Immature natural killer cell (primary cell): ENCODE measurements around the gene AQP12B. TPM values are rescaled to one million over a fixed set of nuclear protein-coding genes. Genes with fewer than 3 reads are reported as not detected.

ENCODE experiments used
- DNase-seq, 3 donors: peaks; one replicate each; pipeline ENCODE4 v3.0.0; 2022; ENCODE audit warnings: mixed read lengths in 1 of 3
- H3K27ac Mint-ChIP-seq, 6 donors: one replicate each; pipeline ENCODE4 v1.8.0; 2020; ENCODE audit warnings: mixed read lengths in 6 of 6, mild to moderate bottlenecking in 5 of 6, inconsistent platforms in 4 of 6, moderate library complexity in 3 of 6
- H3K27me3 Mint-ChIP-seq, 3 donors: one replicate each; pipeline ENCODE4 v1.8.0; 2020 to 2021; ENCODE audit warnings: low read depth in 3 of 3, mild to moderate bottlenecking in 3 of 3, mixed read lengths in 3 of 3, moderate library complexity in 3 of 3, inconsistent platforms in 1 of 3
- H3K36me3 Mint-ChIP-seq, 3 donors: one replicate each; pipeline ENCODE4 v1.8.0; 2020; ENCODE audit warnings: mixed read lengths in 3 of 3, inconsistent platforms in 2 of 3, mild to moderate bottlenecking in 2 of 3
- H3K4me1 Mint-ChIP-seq, 2 donors: one replicate each; pipeline ENCODE4 v1.8.0; 2020; ENCODE audit warnings: inconsistent platforms in 2 of 2, mild to moderate bottlenecking in 2 of 2, mixed read lengths in 2 of 2, moderate library complexity in 1 of 2
- H3K4me3 Mint-ChIP-seq, 5 donors: one replicate each; pipeline ENCODE4 v1.8.0; 2020; ENCODE audit warnings: mild to moderate bottlenecking in 5 of 5, mixed read lengths in 5 of 5, inconsistent platforms in 3 of 5, moderate library complexity in 3 of 5
- H3K9me3 Mint-ChIP-seq, 6 donors: one replicate each; pipeline ENCODE4 v1.8.0; 2020; ENCODE audit warnings: mild to moderate bottlenecking in 6 of 6, mixed read lengths in 6 of 6, inconsistent platforms in 4 of 6, moderate library complexity in 3 of 6
- polyA plus RNA-seq, 3 donors: library from polyadenylated mRNA; unstranded; fragments of 300-500 nt; fragmentation: Illumina TruSeq; gene quantifications; one replicate each; pipeline ENCODE4 v1.2.3, GENCODE V29; 2021

AQP12B gene
- polyA plus RNA-seq, 3 donors from 2014 or later: not detected

DNA sequence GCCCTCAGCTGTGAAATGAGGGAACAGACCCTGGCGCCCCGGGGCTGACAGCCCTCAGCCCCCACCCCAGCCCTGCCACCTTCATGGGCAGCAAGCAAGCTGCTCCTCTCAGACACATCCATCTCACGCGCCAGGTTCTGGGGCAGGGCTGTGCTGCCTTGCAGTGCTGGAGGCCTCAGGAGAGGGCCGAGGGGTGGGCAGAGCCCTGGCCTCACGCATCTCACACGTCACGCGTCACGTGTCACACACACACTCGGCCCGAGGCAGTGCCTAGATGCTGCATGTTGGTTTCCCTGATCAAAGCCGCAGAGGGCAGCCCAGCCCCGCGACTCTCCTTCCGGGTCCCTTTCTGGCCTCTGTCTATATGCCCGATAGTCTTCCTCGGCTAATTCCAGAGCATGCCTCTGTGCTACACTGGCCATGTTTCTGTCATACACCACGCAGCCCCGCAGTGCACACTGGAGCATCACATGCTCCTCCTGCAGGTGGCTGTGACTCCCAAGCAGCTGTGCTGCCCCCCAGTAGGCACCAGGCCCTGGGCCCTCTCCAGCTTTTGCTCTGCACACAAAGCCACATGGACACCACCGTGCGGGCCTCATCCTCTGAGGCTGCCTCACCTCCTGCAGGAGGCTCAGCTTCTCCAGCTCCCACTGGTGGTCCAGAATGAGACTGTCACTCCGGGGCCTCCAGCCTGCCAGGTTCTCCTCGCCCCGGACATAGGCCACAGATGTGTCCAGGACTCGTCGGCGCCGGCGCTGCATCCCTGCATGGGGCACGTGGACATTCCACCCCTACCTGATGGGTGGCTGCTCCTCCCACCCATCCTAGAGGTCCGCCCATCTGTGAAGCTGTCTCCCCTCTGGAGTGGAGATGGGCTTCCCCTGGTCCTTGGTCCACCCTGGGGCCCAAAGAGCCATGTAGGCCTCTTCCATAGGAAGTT lies 40.4 kb upstream of the AQP12B start:
- DNase-seq: no peak
- Mint-ChIP-seq H3K27me3 (peaks cover 0 to 1% (median 1%) of the 10 kb centered on the region in 3 donors), H3K9me3 (no peaks in the 10 kb centered on the region), H3K36me3 (no peaks in the 10 kb centered on the region), H3K4me1 (no peaks in the 10 kb centered on the region), H3K27ac (no peak overlapping the region), H3K4me3 (no peak overlapping the region)

DNA sequence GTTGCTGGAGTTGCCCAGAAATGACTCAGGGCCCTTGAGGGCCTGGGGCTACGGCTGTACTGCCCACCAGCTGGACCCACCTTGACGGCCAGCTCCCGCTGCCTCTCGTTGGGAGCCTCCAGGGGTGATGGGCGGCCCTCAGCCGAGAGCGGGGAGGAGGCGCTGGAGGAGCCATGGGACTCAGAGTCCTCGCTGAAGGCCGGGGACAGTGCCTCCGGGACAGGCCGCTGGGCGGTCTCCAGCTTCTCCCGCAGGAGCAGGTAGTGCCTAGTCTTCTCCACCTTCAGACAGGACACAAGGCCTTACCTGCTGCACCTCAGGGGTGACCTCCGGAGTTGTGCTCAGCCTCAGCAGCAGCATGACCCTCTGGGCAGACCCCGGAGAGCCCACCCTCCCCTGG lies 39.7 kb upstream of the AQP12B start:
- no peaks in the 10 kb centered on the region for H3K9me3 Mint-ChIP-seq
- H3K27ac Mint-ChIP-seq: no peak overlapping the region
- H3K36me3 Mint-ChIP-seq: no peaks in the 10 kb centered on the region
- DNase-seq: no peak
- peaks cover 0 to 1% (median 1%) of the 10 kb centered on the region in 3 donors for H3K27me3 Mint-ChIP-seq
- no peak overlapping the region for H3K4me3 Mint-ChIP-seq
- no peaks in the 10 kb centered on the region for H3K4me1 Mint-ChIP-seq

DNA sequence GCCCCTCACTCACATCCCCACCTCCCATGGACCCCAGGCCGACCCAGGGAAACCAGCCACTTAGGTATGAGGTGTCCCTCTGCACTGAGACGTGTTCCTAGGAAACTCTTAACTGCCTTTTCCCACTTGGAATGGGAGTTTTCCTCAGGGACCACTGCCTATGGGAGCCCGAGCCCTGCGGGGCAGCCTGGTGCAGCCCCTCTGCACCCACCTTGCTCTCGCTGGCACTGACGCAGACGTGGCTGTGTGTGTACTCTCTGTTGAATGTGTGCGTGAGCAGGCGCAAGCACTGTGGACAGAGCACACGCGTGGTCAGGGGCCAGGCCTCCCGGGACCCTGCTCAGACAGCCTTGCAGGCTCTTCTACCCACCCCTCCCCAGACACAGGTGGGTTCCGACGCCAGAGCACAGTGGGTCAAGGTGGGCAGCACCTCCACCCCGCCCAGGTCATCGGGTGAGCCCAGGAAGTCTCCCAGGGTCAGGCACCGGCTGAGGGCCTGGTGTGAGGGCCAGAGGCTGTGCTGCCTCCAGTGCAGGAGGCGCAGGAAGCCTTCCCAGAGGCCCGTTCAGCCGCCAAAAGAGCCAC lies 39.0 kb upstream of the AQP12B start:
- H3K36me3 Mint-ChIP-seq: no peaks in the 10 kb centered on the region
- no peak overlapping the region for H3K4me3 Mint-ChIP-seq
- DNase-seq: no peak
- H3K27me3 Mint-ChIP-seq: peaks cover 0 to 1% (median 1%) of the 10 kb centered on the region in 3 donors
- no peaks in the 10 kb centered on the region for H3K9me3 Mint-ChIP-seq
- H3K4me1 Mint-ChIP-seq: no peaks in the 10 kb centered on the region
- H3K27ac Mint-ChIP-seq: no peak overlapping the region

DNA sequence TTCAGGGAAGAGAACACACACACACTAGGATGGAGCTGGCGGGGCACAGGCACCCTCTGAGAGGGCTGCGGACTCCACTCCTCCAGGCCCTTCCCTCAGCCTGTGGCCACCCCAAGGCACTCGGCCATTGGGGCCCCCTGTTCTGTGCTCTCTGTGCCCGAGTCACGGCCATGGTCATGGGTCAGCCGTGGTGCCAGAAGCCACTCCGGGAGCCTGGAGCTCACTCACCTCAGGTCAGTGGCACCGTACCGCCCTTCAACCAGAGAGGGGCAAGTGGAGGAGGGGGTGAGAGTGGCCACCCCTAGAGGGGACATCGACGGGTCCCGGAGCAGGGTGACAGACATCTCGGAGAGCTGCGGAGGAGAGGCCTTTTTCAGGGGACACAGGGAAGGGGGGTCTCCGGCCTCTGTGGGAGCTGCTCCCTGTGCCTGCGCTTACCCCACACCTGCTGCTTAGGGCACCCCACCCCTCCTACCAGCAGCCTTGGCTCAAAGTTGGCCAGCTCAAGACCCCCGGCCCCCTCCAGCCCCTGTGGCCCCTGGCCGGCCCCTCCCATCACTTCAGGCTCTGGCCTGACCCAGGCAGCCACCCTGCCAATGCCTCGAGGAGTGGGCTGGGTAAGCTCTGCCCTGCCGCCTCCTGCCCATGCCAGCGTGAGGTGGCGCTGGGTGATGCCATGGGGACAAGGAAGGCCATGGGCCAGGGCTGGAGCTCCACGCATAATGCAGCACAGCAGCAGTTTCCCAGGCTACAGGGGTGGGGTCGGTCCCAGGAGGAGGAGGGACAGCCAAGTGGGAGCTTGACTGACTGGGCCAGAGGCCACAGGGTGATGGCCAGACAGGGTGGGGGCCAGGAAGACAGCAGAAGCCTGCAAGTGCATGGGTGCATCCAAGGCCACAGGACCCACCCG lies 38.3 kb upstream of the AQP12B start:
- H3K27me3 Mint-ChIP-seq: peaks cover 0 to 1% (median 1%) of the 10 kb centered on the region in 3 donors
- H3K4me1 Mint-ChIP-seq: no peaks in the 10 kb centered on the region
- no peak for DNase-seq
- H3K4me3 Mint-ChIP-seq: no peak overlapping the region
- H3K36me3 Mint-ChIP-seq: no peaks in the 10 kb centered on the region
- no peak overlapping the region for H3K27ac Mint-ChIP-seq
- H3K9me3 Mint-ChIP-seq: no peaks in the 10 kb centered on the region

DNA sequence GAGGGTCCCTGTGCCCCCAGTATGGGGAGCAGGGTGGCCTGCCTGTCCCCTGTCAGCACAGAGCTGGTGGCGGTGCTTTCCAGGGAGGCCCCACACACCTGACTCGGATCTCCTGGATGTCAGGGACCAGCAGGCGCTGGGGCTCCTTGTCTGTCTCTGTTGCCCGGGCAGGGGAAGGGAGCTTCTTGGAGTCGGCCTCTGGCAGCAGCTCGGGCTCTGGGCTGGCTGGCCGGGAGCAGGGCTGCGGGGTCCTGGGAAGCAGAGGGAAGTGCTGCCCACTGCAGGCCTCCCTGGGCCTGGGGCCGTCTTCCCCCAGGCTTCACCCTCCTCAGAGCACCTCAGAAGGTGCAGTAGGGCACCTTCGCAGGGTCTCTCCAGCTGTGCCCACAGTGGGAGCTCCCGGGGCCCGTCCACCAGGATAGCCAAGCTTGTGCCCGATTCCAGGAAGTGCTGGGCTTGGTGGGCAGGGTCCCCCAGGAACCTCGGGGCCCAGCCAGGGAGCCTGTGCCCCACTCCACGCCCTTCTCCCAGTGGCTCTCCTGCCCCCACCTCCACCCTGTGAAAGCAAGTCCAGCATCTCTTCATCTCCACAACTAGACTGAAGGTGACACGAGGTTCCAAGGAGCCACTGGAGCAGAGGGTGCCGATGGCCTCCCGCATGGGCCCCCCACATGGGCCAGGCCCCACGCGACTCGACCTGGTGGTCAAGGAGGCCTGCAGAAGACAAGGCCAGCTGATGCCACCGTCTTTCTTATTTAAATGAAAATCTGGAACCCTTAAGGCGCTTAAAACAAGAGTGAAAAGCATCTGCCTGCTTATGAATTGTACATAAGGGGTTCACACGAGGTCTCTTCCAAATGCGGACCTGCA lies 37.2 kb upstream of the AQP12B start:
- DNase-seq: no peak
- Mint-ChIP-seq H3K4me3 (no peak overlapping the region), H3K4me1 (no peaks in the 10 kb centered on the region), H3K27ac (no peak overlapping the region), H3K36me3 (no peaks in the 10 kb centered on the region), H3K27me3 (peaks cover 0 to 1% (median 1%) of the 10 kb centered on the region in 3 donors), H3K9me3 (no peaks in the 10 kb centered on the region)

DNA sequence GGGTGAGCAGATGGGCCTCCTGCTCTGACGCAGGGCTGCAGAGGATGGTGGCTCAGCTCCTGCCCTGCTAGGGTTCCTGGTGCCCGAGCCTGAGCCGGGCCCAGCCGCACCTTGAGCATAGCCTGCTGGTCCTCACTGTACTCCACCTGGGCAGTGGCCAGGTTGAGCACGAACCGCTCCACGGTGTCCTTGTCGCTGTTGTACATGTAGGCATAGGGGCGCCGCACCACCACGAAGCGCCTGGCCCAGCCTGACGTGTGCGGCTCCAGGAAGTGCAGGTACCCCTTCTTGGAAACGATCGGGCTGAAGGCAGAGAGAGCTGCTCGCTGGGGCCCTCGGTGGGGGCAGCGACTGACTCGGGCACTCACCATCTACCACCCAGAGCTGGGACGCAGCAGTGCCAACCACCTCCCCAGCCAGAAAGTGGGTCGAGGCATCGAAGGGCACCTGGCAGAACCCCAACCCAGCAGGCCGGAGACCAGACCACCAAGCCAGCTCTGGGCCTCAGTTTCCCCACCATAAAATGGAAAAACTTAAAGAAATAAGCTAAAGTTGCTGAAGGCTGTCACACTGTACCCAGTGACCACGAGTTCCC lies 36.3 kb upstream of the AQP12B start:
- Mint-ChIP-seq H3K36me3 (no peaks in the 10 kb centered on the region), H3K27ac (no peak overlapping the region), H3K27me3 (peaks cover 0 to 1% (median 1%) of the 10 kb centered on the region in 3 donors), H3K4me1 (no peaks in the 10 kb centered on the region), H3K9me3 (no peaks in the 10 kb centered on the region), H3K4me3 (no peak overlapping the region)
- no peak for DNase-seq

DNA sequence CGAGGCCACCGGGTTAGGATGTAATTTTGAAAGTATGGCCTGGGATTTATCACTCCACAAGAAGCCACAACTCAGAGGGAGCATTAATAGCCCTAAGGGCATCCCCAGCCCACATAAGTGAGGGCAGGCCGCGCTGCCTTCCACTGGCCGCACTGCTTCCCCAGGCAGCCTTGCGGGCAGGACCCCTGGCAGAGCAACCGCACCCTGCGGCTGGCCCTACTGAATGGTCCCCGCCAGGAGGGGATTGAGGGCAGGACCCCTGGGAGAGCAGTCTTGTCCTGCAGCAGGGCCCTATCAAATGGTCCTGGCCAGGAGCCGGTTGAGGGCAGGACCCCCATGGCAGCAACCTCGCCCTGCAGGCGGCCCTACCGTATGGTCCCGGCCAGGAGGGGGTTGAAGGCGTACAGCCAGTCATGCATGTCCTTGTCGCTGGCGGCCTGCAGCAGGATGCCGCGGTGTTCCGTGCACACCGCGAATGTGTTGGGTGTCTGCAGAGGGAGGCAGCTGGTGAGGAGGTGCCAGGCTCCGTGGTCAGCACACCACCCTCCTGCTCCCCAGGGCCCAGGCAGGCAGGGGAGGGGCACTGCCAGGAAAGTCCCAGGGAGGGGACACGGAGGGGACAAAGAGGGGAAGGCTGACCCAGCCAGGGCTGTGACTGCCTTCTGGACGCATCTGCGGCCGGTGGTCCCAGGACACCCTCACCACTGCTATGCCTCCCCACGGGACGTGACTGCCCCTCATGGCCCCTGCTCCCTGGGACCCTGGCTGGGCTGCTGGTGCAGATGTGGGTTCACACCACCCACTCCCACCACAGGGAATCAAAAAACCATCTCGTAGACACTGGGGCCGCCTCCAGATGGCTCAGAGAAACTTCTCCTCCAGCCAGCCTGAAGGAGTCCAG lies 35.2 kb upstream of the AQP12B start:
- Mint-ChIP-seq H3K4me1 (no peaks in the 10 kb centered on the region), H3K4me3 (no peak overlapping the region), H3K27me3 (peaks cover 0 to 1% (median 1%) of the 10 kb centered on the region in 3 donors), H3K36me3 (no peaks in the 10 kb centered on the region), H3K9me3 (no peaks in the 10 kb centered on the region), H3K27ac (no peak overlapping the region)
- DNase-seq: no peak

DNA sequence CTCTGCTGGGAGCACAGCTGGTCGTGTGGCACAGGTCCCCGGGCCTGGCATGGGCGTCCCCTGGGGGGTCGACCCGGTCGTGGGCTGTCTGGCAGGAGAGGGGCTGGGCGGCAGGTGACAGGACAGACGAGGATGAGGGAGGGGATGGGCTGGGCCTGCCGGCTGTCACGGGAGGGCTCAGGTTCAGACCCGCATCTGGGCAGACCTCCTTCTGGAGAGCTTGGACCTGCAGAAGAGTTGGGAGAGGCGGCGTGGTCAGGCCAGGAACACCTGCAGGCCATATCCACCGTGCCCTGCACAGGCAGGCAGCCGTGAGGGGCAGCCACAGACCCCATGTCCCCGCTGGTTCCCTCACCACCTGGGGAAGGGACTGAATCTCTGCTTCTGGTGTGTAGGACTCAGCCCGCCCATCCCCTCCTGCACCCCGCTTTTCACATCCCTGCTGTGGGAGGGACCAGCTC lies 34.5 kb upstream of the AQP12B start:
- Mint-ChIP-seq H3K4me3 (no peak overlapping the region), H3K27ac (no peak overlapping the region), H3K4me1 (no peaks in the 10 kb centered on the region), H3K9me3 (no peaks in the 10 kb centered on the region), H3K36me3 (no peaks in the 10 kb centered on the region), H3K27me3 (peaks cover 0 to 1% (median 1%) of the 10 kb centered on the region in 3 donors)
- no peak for DNase-seq

DNA sequence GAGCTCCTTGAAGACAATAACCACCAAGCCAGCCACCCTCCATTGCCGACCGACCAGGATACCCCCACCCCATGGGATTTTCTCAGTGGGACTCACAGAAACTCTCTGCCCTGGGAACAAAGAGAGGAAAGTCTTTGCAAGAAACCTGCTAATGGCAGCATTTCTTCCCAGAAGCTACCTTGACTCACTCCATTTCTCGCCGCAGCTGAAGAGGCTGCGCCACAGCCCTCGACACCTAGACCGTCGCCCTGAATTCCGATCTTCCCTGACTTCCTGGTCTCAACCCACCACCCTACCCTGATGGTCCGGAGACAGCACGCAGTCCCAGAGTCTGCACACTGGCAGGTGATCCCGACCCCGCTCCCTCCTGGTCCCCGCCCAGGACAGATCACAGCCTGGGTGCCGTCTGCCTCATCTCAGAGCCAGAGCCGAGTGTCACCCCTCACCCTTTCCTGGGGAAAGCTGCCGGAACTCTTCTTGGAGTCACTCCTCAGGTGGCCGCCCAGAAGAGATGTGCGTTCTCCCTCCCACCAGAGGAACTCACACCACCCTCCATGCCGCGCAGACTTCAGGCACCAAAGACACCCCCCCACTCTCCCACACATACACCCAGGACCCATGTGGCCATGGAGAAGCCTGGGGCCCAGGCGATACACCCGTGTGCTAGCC lies 33.6 kb upstream of the AQP12B start:
- peaks cover 0 to 1% (median 0%) of the 10 kb centered on the region in 3 donors for H3K27me3 Mint-ChIP-seq
- H3K36me3 Mint-ChIP-seq: no peaks in the 10 kb centered on the region
- no peak for DNase-seq
- no peak overlapping the region for H3K27ac Mint-ChIP-seq
- no peaks in the 10 kb centered on the region for H3K9me3 Mint-ChIP-seq
- no peaks in the 10 kb centered on the region for H3K4me1 Mint-ChIP-seq
- H3K4me3 Mint-ChIP-seq: no peak overlapping the region

DNA sequence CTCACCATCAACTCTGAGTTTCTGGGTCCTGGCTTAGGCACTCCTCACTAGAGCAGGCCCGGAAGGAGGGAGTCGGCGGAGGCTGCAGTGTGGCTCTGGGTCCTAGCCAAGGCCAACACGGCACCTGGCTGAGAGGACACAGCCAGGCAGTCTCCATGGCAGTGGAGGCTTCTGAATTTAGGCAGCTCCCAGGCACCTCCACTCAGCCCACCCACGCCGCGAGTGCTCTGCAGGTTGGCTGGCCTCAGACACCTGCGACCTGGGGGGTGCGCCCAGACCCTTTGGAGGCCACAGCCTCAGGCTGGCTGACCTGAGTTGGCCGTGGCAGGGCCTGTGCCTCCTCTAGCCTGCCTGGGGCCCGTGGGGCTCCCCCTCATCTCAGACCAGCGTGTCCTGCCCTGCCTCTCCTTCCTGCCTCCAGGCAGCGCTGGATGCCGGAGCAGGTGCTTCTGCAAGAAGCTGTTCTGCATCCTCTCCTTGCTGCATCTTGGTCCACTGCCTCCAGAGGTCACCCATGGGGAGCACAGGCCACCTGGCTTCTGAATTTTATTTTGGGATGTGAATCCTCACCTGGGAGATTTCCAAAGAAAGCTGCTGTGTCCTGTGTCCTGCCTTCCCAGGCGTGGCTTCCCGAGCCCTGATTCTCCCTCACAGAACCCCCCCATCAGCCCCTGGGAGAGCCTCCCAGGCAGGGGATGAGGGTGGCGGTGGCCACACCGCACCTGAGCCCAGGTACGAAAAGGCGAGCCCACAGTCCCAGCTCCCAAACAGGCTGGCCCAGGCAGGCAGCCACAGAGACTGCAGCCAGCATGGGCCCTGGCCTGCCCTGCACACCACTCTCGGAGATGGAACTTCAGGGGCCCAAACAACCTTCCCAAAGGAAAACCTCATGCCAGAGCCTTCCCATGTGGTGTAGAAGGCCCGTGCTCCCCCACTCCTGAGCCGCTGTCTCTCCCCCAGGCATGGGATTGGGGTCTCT lies 32.4 kb upstream of the AQP12B start:
- no peaks in the 10 kb centered on the region for H3K4me1 Mint-ChIP-seq
- DNase-seq: no peak

More for the DNA sequence above, 32.4 kb upstream of the AQP12B start:
- Mint-ChIP-seq H3K27ac (no peak overlapping the region), H3K36me3 (no peaks in the 10 kb centered on the region), H3K9me3 (no peaks in the 10 kb centered on the region), H3K4me3 (no peak overlapping the region), H3K27me3 (peaks cover 0 to 1% (median 0%) of the 10 kb centered on the region in 3 donors)
